Muscle of leg (tissue), 16 donors: ENCODE measurements around the gene PDLIM4. TPM values are rescaled to one million over a fixed set of nuclear protein-coding genes. Genes with fewer than 3 reads are reported as not detected.
A peak's percentile ranks its signal among the peaks of the same experiment; 100 is the strongest.

Experiments used
- DNase-seq: peaks from one replicate; pipeline ENCODE4 v3.0.0; 2013
- H3K27ac ChIP-seq: one replicate; pipeline ENCODE4 v1.5.1; 2013; ENCODE audit warnings: mild to moderate bottlenecking, low read length, control low read depth
- H3K27me3 ChIP-seq: one replicate; pipeline ENCODE4 v1.6.1; 2013; ENCODE audit warnings: low read length; ENCODE audit not compliant: control insufficient read depth, insufficient read depth
- H3K36me3 ChIP-seq: one replicate; pipeline ENCODE4 v1.6.1; 2013; ENCODE audit warnings: low read length; ENCODE audit not compliant: control insufficient read depth, insufficient read depth
- H3K4me1 ChIP-seq: one replicate; pipeline ENCODE4 v1.6.1; 2013; ENCODE audit warnings: low read length; ENCODE audit not compliant: control insufficient read depth, insufficient read depth
- H3K4me3 ChIP-seq: one replicate; pipeline ENCODE4 v1.5.1; 2013; ENCODE audit warnings: low read length, control low read depth
- H3K9me3 ChIP-seq: replicated peaks from 2 replicates; pipeline ENCODE4 v1.6.1; 2013; ENCODE audit warnings: low read depth, low read length; ENCODE audit not compliant: control insufficient read depth
- WGBS: methylation state at CpG from one replicate; pipeline ENCODE4 v1.1.5; 2013; ENCODE audit warnings: missing lambda C conversion rate; ENCODE audit not compliant: insufficient coverage; 5-methylcytosine and 5-hydroxymethylcytosine counted together
- long read RNA-seq, 11 donors: transcript quantifications; one replicate each; lab custom pipeline, GENCODE V29; 2026
- polyA plus RNA-seq, 8 donors: library from polyadenylated mRNA; unstranded; fragments of 120-200 nt; gene quantifications; one replicate each; pipeline versions ENCODE4 v1.2.1 to v1.2.3, GENCODE V29; 2013; ENCODE audit warnings: inconsistent platforms in 1 of 8, low replicate concordance in 1 of 8; ENCODE audit not compliant: insufficient read length in 8 of 8, insufficient read depth in 1 of 8
- total RNA-seq: library from RNA; stranded (reverse); fragments of 120-200 nt; gene quantifications from one replicate; pipeline ENCODE4 v1.2.4, GENCODE V29; 2013

PDLIM4 gene, protein sequence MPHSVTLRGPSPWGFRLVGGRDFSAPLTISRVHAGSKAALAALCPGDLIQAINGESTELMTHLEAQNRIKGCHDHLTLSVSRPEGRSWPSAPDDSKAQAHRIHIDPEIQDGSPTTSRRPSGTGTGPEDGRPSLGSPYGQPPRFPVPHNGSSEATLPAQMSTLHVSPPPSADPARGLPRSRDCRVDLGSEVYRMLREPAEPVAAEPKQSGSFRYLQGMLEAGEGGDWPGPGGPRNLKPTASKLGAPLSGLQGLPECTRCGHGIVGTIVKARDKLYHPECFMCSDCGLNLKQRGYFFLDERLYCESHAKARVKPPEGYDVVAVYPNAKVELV
- total RNA-seq (29.7 TPM), polyA plus RNA-seq (10 to 100 TPM; 39.7 to 84.3 (median 61.0) TPM)
- long read RNA-seq, donor 1, transcript PDLIM4-201 (7 exons, 2,282 nt): major isoform, 20 of 20 reads
- long read RNA-seq, donor 1, partial matches to known transcripts: 0 of 20 reads
- long read RNA-seq, donor 1, other reads (novel, unspliced or antisense): 0 of 20 reads
- long read RNA-seq, donor 2, partial matches to known transcripts: 0 of 3 reads
- long read RNA-seq, donor 2, other reads (novel, unspliced or antisense): 0 of 3 reads
- long read RNA-seq, donor 3, transcript PDLIM4-201 (7 exons, 2,282 nt): major isoform, 25 of 25 reads
- long read RNA-seq, donor 3, partial matches to known transcripts: 0 of 25 reads
- long read RNA-seq, donor 3, other reads (novel, unspliced or antisense): 0 of 25 reads
- long read RNA-seq, donor 4, transcript PDLIM4-201 (7 exons, 2,282 nt): major isoform, 17 of 18 reads
- long read RNA-seq, donor 4, partial matches to known transcripts: 0 of 18 reads
- long read RNA-seq, donor 4, other reads (novel, unspliced or antisense): 0 of 18 reads
- long read RNA-seq, donor 5, transcript PDLIM4-201 (7 exons, 2,282 nt): major isoform, 31 of 31 reads
- long read RNA-seq, donor 5, partial matches to known transcripts: 0 of 31 reads
- long read RNA-seq, donor 5, other reads (novel, unspliced or antisense): 0 of 31 reads
- long read RNA-seq, donor 6, transcript PDLIM4-201 (7 exons, 2,282 nt): major isoform, 31 of 38 reads
- long read RNA-seq, donor 6, partial matches to known transcripts: 6 of 38 reads
- long read RNA-seq, donor 6, other reads (novel, unspliced or antisense): 0 of 38 reads
- long read RNA-seq, donor 7, transcript PDLIM4-201 (7 exons, 2,282 nt): major isoform, 29 of 31 reads
- long read RNA-seq, donor 7, partial matches to known transcripts: 0 of 31 reads
- long read RNA-seq, donor 7, other reads (novel, unspliced or antisense): 0 of 31 reads
- long read RNA-seq, donor 8, transcript PDLIM4-201 (7 exons, 2,282 nt): major isoform, 11 of 11 reads
- long read RNA-seq, donor 8, partial matches to known transcripts: 0 of 11 reads
- long read RNA-seq, donor 8, other reads (novel, unspliced or antisense): 0 of 11 reads
- long read RNA-seq, donor 9, transcript PDLIM4-201 (7 exons, 2,282 nt): major isoform, 15 of 22 reads
- long read RNA-seq, donor 9, partial matches to known transcripts: 5 of 22 reads
- long read RNA-seq, donor 9, other reads (novel, unspliced or antisense): 0 of 22 reads
- long read RNA-seq, donor 10, transcript PDLIM4-201 (7 exons, 2,282 nt): major isoform, 33 of 41 reads
- long read RNA-seq, donor 10, partial matches to known transcripts: 6 of 41 reads
- long read RNA-seq, donor 10, other reads (novel, unspliced or antisense): 0 of 41 reads
- long read RNA-seq, donor 11, transcript PDLIM4-201 (7 exons, 2,282 nt): major isoform, 13 of 13 reads
- long read RNA-seq, donor 11, partial matches to known transcripts: 0 of 13 reads
- long read RNA-seq, donor 11, other reads (novel, unspliced or antisense): 0 of 13 reads

DNA sequence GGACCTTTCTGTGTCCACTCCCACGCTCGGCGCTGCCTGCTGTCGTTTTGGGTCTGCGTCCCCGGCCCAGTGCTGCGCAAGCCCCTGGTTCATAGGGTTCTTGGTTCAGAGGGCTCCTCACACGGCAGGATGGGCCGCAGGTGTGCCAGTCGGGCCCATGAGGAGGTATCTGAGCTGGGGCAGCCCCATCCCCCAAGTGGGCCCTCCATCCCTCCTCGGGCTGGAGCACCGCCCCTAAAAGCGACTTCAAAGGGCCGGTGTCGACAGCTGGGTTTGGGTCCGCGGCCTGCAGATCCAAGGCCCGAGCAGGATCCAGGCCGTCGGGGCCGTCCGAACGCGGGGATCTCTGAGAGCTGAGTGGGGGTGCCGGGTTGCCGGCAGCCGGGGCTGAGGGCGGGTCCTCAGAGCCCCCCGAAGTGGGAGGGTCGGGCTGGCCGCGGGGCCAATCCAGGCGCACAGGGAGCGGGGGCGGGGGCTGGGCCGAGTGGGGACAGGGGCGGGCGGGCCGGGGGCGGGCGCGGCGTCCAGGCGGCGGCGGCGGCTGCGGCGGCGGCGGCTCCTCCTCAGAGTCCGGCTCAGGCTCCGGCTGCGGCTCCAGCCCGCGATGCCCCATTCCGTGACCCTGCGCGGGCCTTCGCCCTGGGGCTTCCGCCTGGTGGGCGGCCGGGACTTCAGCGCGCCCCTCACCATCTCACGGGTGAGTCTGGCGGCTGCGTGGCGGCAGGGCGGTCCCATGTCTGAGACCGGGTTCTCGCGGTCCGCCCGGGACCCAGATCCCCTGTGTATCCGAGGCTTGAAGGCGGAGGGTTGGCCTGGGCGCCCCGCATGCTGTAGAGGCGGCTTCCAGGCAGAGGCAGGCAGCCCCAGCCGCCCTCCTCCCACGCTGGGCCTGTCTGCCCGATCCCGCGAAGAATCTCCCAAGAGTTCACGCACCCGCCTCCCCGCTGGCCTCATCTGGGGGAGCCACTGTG, at the start of gene PDLIM4:
Gene PDLIM4 (plus strand): TSS at position 566 of the 971 bp plus-strand sequence. CDS start 39 bp downstream, at position 605.
- peak; percentile 83 for DNase-seq
- Histone ChIP-seq H3K27me3 (peaks cover 8% of the 10 kb centered on the region), H3K27ac (peak within 1 kb of the TSS; percentile 95), H3K36me3 (peaks cover 17% of the 10 kb centered on the region), H3K4me1 (peaks cover 87% of the 10 kb centered on the region), H3K4me3 (peak within 1 kb of the TSS; percentile 88), H3K9me3 (no peaks in the 10 kb centered on the region)
- WGBS: 1% methylated on average over 75 of the region's 88 CpGs

DNA sequence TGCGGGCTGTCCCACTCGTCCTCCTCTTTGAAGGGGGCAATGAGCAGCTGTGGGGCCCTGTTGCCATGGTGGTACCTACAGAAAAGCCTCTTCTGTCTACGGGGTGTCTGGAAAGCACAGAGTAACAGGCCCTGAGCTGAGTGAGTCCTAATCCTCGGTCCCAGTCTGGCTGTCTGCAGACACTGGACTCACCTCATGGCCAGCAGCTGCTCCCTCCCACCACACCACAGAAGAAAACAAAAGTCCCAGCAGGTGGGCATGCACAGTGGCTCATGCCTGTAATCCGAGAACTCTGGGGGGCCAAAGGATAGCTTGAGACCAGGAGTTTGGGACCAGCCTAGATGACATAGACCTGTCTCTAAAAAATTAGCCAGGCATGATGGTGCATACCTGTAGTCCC, 49.7 kb upstream of the PDLIM4 start:
- Histone ChIP-seq H3K27me3 (no peaks in the 10 kb centered on the region), H3K4me1 (peaks cover 73% of the 10 kb centered on the region), H3K9me3 (no peaks in the 10 kb centered on the region), H3K4me3 (no peak overlapping the region), H3K36me3 (peaks cover 65% of the 10 kb centered on the region), H3K27ac (no peak overlapping the region)
- 98% methylated on average over 4 of the region's 5 CpGs for WGBS
- DNase-seq: no peak

DNA sequence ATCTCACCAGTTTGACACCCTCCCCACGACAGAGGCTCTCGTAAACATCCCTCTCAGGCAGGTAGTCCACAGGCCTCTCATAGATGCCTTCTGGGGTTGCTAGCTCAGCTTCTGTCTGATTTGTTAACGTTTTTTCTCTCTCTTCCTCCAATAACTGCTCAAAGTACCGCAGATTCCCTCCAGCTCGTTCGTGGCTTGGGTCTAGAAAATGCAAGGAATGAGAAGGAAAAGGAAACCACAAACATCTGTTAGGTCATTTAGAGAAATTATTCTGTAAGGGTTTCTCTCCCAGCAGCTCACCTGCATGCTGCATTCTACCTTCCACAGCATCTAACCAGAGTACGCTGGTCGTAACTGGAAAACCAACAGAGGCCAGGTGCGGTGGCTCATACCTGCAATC, 48.4 kb upstream of the PDLIM4 start:
- H3K27ac ChIP-seq: no peak overlapping the region
- H3K4me1 ChIP-seq: peaks cover 76% of the 10 kb centered on the region
- H3K27me3 ChIP-seq: no peaks in the 10 kb centered on the region
- H3K4me3 ChIP-seq: no peak overlapping the region
- peaks cover 66% of the 10 kb centered on the region for H3K36me3 ChIP-seq
- 77% methylated on average over 4 of the region's 9 CpGs for WGBS
- DNase-seq: no peak
- no peaks in the 10 kb centered on the region for H3K9me3 ChIP-seq

DNA sequence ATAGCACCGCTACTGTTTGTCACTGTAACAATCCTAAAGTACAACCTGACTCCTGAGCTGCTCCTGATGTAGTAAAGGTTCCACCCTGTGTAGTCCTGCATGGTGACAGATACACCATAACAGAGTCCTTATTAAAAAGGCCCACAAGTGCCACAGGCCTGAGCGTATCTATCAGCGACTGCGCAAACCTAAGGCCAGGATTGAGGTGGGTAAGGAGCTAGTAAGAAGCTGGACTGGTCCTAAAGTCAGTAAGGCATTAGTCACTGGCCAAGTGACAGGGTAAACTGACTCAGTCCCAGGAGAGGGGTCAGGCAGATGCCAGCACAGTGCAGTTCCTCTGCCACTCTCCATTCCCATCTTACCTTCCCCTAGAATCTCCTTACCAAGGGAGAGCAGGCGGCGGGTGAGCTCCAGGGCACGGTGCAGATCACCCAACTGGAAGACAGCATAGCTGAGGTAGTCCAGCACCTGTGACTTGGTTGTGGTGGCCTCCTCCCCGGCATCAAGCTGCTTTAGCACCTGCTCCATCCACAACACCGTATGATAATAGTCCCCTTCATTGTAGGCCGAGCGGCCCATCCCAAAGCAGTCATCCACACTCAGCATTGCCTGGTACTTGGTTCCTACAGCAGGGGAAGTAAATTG, 47.5 kb upstream of the PDLIM4 start:
- no peak for DNase-seq
- WGBS: 100% methylated on average over 5 of the region's 11 CpGs
- Histone ChIP-seq H3K9me3 (no peaks in the 10 kb centered on the region), H3K27me3 (no peaks in the 10 kb centered on the region), H3K4me1 (peaks cover 75% of the 10 kb centered on the region), H3K36me3 (peaks cover 69% of the 10 kb centered on the region), H3K27ac (no peak overlapping the region), H3K4me3 (no peak overlapping the region)

DNA sequence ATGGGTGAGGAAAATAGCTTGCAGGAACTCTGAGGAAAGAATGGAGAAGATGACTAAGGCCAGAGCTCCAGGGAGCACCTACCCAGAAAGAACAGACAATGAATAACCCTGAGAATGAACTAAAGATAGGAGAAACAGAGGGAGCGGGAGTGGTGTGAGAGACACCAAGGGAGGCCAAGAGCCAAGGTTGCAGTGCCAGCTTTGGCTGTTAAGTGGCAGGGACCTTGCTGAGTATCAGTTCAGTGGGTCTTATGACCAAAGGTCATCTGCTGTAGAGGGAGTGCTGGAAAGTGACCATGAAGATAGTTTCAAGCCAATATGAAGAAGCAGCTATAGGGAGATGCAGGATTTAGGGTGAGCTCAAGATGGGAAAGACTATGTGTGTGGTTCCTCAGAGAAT, 46.6 kb upstream of the PDLIM4 start:
- Histone ChIP-seq H3K27ac (no peak overlapping the region), H3K27me3 (no peaks in the 10 kb centered on the region), H3K4me1 (peaks cover 72% of the 10 kb centered on the region), H3K9me3 (no peaks in the 10 kb centered on the region), H3K4me3 (no peak overlapping the region), H3K36me3 (peaks cover 69% of the 10 kb centered on the region)
- DNase-seq: no peak
- 100% methylated on average over 1 of the region's 1 CpG for WGBS

DNA sequence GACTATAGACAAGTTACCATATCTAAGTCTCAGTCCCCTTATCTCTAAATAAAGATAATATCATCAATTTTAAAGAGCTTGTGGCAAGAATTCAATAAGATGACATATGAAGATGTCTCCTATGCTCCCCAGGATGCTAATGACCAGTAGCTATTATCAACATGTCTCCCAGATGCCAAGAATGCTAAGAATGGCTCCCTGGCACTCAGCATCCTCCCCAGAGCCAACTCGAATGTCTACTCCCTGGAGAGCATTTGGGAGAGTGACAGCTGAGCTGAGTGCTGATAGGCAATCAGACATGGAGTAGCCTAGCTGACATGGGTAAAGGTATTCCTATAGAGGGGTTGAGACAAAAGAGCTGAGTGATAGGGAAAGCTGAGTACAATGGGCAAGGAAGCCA, 45.7 kb upstream of the PDLIM4 start:
- peaks cover 69% of the 10 kb centered on the region for H3K36me3 ChIP-seq
- H3K4me1 ChIP-seq: peaks cover 68% of the 10 kb centered on the region
- WGBS: no CpG with 5 or more reads among the region's 1 CpG
- peak; percentile 70 for DNase-seq
- H3K9me3 ChIP-seq: no peaks in the 10 kb centered on the region
- no peak overlapping the region for H3K4me3 ChIP-seq
- H3K27me3 ChIP-seq: no peaks in the 10 kb centered on the region
- H3K27ac ChIP-seq: no peak overlapping the region

DNA sequence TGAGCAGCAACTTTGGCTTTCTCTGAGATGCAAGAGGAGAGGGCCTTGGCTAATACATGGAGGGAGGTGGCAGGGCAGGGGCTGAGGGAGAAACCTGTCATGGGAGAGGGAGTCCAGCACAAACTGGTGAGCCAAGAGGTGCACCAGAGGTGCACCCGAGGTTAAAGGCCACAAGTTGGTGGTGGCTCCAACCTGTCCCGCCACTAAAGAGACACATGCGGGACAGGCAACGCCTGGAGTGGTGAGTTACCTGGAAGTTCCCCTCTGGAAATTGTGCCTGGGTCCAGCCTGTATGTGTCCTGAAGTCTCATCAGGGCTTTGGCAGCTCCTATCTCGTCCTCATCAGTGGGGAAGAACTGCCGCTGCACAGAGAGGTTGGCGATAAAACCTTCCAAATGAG, 43.8 kb upstream of the PDLIM4 start:
- WGBS: 98% methylated on average over 6 of the region's 7 CpGs
- Histone ChIP-seq H3K27ac (no peak overlapping the region), H3K4me1 (peaks cover 58% of the 10 kb centered on the region), H3K36me3 (peaks cover 72% of the 10 kb centered on the region), H3K4me3 (no peak overlapping the region), H3K27me3 (no peaks in the 10 kb centered on the region), H3K9me3 (no peaks in the 10 kb centered on the region)
- DNase-seq: no peak

DNA sequence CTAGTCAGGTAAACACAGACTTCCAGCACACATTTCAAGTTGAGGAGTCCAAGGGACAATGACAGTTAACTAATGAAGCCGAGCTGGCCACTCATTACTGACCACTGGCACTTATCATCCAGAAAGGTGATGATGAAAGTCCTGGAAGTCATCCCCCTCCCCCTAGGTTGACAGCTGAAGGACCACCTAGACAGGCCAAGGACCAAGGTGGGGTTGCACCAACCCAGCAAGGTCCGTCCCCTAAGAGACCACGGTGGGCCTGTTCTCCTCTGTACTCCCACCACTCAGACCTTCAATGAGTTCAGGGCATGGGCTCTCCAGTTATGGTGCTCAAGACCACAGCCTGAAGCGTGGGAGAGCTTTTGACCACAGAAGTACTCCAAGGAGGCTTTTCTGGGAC, 43.0 kb upstream of the PDLIM4 start:
- Histone ChIP-seq H3K4me1 (peaks cover 53% of the 10 kb centered on the region), H3K4me3 (no peak overlapping the region), H3K9me3 (no peaks in the 10 kb centered on the region), H3K27ac (peak overlapping the region; percentile 72), H3K27me3 (no peaks in the 10 kb centered on the region), H3K36me3 (peaks cover 65% of the 10 kb centered on the region)
- 95% methylated on average over 3 of the region's 4 CpGs for WGBS
- no peak for DNase-seq
